Central memory CD4-positive, alpha-beta T cell (primary cell): ENCODE measurements around the gene HAUS8.
"Not testable (repeated sequence)": the region's sequence is repeated elsewhere in the genome, so short reads cannot be mapped to it uniquely, and the experiment has no call there.

Source experiments
- DNase-seq: peaks from one replicate; pipeline ENCODE4 v3.0.0; 2022

The HAUS8 gene

DNA sequence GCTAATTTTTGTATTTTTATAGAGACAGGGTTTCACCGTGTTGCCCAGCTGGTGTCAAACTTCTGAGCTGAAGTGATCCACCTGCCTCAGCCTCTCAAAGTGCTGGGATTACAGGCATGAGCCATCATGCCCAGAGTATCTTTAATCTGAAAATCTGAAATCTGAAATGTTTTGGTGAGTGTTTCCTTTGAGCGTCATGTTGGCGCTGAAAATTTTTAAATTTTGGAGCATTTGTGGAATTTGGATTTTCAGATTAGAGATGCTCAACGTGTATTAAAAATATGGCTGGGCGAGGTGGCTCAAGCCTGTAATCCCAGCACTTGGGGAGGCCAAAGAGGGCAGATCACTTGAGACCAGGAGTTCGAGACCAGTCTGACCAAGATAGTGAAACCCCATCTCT lies 43.5 kb downstream of the HAUS8 start:
- DNase-seq = no peak

- DNase-seq = no peak
Measured at GRCh38 chr19:17027535-17027975, 47.7 kb downstream of the HAUS8 start.

DNA sequence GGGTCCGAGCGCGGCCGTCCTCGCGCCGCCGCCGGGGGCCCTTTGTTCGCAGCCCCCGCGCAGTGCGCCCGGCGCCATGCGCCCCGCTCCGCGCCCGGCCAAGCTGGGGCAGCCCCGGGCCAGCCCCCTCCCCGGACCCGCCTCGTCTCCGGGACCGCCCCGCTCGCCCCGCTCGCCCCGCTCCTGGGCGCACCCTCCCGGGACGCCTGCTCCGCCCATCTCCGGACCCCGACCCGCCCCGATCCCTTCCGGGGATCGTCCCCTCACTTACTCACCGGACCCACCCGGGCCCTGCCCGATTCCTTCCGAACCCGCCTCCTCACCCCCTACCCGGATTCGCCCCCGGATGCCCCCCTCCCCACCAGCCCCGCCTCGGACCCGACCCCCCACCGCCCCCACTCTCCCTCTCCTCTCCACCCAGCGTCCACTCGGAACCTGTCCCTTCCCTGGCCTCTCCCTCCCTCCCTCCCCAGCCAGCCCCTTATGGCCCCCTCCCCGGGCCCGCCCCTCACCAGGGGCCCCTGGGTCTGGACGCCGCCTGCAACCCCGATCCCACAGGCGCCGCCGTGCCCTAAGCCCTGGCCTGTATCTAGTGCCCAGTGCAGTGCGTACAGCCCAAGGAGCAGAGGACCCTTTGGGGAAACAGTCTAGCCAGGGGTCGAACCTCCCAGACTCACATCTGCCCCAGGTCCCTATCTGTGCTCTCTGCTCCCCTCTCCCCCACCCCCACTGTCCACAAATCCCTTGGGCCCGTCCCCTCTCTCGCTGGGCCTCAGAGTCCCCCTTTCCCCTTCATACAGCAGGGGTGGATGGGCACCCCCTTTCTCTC lies 48.3 kb downstream of the HAUS8 start, which contains the start of gene CPAMD8:
CPAMD8 (minus strand) TSS at position 105 of the 829 bp plus-strand sequence. CDS start 168 bp downstream, outside the sequence.
- no peak for DNase-seq

- no peak for DNase-seq
Measured at GRCh38 chr19:17025991-17026658, 49.1 kb downstream of the HAUS8 start.

GRCh38 chr19:17025361-17025760 lies 49.9 kb downstream of the HAUS8 start:
- DNase-seq = no peak

DNA sequence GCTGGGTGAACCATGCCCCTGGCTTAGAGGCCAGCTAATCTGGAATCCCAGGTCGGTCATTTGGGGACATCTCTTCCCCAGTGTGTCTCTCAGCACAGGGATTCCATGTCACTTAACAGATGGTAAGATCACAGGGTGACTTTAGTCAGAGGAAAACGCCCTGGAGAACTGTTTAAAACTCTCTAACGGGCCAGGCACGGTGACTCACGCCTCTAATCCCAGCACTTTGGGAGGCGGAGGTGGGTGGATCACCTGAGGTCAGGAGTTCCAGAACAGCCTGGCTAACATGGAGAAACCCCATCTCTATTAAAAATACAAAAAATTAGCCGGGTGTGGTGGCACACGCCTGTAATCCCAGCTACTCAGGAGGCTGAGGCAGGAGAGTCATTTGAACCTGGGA lies 50.3 kb downstream of the HAUS8 start:
- not testable (repeated sequence) for DNase-seq

- no peak for DNase-seq
Measured at GRCh38 chr19:17023805-17024204, 51.4 kb downstream of the HAUS8 start.

- DNase-seq = no peak
Measured at GRCh38 chr19:17022738-17023137, 52.5 kb downstream of the HAUS8 start.

GRCh38 chr19:17021793-17022590 lies 53.3 kb downstream of the HAUS8 start:
- DNase-seq = no peak

GRCh38 chr19:17021328-17021727 lies 53.9 kb downstream of the HAUS8 start:
- no peak for DNase-seq

DNA sequence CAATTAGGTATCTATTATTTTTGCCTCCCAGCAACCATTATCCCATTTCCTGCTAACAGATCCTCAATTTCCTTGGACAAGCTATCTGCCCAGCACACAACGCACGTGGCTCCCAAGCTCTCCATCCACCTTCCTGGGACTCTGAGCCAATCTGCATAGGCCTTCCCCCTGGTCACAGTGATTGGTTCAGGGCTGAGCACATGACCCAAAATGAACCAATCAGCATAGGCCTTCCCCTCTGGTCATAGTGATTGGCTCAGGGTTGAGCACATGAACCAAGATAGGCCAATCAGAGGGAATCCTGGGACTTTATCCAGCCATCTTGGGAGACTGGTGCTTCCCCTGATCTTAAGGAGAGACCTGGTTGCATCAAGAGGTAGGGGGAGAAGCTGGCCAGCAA lies 54.4 kb downstream of the HAUS8 start:
- DNase-seq = no peak

- no peak for DNase-seq
Measured at GRCh38 chr19:17020385-17020784, 54.9 kb downstream of the HAUS8 start.

GRCh38 chr19:17014212-17014861 lies 60.9 kb downstream of the HAUS8 start:
- DNase-seq = not testable (repeated sequence)

DNA sequence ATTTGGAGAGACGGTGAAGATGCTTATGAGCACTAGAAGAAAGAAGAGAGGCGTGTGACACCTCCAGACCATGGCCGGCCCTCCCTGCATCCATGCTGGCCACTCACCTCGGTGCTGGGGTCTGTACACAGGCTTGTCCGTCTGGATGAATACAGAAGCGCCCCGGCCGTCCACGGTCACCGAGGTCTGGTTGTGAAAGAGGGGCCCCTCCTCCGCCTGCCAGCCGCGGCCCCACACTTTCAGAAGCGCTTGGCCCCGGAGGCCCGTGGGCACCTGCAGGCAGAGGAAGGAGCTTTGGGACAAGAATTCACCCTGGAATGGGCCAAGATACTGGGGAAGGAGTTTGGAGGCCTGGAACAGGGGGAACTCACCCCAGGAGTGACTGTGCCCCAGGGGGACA lies 63.8 kb downstream of the HAUS8 start:
- DNase-seq = no peak

GRCh38 chr19:17006579-17006978 lies 68.7 kb downstream of the HAUS8 start:
- no peak for DNase-seq

GRCh38 chr19:17005000-17005399 lies 70.3 kb downstream of the HAUS8 start:
- DNase-seq = no peak

- DNase-seq = no peak
Measured at GRCh38 chr19:17004386-17004785, 70.9 kb downstream of the HAUS8 start.

DNA sequence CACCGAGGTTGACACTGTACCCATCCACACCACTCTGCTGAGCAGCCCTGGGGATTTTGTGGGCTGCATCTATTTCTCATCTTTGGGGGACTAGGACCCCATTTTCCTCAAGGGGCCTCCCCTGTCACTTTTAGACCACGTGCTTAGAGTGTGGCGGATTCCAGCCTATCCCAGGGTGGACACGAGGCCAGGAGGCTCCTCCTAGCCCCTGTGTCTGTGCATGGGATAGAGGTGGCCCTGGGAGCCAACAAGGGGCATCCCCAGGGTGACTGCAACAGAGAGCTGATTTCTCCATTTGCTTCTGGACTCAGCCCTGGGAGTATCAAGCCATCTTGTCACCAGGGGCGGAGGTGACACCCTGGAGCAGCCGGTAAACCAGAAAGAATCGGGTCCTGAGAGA lies 72.8 kb downstream of the HAUS8 start:
- DNase-seq = no peak

GRCh38 chr19:17001603-17002183 lies 73.6 kb downstream of the HAUS8 start:
- peak; percentile 89 for DNase-seq
